NCI-H1930 (cell line): Measurements from ENCODE around the gene MYRF.

Source experiments
- DNase-seq, 2 experiments: peaks; one replicate each; lab custom pipeline; 2025; lab: John Stamatoyannopoulos, UW

Gene MYRF

DNA sequence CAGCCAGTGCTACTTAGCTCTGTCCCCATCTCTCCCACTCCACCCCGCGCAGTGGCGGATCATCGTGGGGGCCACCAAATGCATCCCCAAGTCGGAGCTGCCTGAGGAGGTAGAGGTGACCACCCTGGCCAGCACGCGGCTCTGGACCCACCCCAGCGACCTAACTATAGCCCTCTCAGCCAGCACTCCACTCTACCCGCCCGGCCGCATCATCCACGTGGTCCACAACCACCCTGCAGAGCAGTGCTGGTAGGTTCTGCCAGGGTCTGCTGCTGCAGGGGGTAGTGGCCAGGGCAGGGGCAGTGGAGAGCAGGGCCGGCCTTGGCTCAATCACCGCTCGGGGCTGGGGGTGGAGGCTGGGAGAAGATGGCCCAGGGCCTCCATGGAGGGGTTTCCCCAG, 13.0 kb upstream of the MYRF start:
- no peak for DNase-seq

DNA sequence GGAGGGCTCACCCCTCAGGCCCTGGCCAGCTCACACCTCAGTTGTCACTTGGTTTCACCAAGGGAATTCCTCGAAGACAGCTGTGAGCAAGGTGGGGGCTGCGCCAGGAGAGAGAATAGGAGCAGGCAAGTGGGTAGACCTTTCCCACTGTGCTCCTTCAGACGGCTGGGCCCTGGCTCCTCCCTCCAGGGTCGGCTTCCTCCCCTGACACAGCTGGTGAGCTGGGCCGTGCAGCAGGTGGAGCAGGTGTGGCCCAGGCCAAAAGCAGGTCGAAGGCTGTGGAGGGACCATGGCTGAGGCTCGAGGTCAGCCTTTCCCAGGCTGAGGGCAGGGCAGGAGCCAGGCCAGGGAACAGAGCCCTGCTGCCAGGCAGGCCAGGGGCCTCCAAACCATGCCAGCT, 12.5 kb upstream of the MYRF start:
- no peak for DNase-seq

DNA sequence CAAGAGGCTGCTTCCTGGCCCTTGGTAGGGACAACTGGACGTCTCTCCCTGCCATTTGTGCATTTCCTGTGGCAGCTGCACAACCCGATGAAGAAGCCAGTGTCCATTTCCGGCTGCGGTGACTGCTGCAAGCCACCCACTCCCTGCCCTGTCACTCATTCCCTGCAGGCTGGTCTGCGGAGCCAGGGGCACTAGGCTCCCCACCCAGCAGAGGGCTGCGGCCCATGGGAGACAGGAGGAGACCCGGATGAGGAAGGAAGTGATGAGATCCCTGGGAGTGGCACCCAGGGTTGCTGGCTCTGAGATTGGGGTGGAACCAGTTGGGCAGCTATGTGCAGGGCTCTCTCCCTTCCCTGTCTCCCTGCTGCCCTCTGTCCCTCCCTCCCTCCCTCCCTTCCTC, 10.0 kb upstream of the MYRF start:
- no peak for DNase-seq

DNA sequence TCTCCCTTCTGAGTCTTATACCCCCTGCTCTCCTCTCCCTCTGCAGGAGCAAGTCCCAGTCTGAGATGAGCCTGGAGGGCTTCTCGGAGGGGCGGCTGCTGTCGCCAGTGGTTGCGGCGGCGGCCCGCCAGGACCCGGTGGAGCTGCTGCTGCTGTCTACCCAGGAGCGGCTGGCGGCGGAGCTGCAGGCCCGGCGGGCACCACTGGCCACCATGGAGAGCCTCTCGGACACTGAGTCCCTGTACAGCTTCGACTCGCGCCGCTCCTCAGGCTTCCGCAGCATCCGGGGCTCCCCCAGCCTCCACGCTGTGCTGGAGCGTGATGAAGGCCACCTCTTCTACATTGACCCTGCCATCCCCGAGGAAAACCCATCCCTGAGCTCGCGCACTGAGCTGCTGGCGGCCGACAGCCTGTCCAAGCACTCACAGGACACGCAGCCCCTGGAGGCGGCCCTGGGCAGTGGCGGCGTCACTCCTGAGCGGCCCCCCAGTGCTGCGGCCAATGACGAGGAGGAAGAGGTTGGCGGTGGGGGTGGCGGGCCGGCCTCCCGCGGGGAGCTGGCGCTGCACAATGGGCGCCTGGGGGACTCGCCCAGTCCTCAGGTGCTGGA, 8.8 kb upstream of the MYRF start:
- DNase-seq = no peak

DNA sequence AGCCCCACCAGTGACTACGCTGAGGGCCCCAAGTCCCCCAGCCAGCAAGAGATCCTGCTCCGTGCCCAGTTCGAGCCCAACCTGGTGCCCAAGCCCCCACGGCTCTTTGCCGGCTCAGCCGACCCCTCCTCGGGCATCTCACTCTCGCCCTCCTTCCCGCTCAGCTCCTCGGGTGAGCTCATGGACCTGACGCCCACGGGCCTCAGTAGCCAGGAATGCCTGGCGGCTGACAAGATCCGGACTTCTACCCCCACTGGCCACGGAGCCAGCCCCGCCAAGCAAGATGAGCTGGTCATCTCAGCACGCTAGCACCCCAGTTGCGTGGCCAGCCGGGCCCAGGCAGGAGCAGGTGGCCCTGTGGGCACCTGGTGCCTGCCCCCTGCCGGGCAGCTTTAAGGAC, 8.3 kb upstream of the MYRF start:
- no peak for DNase-seq

DNA sequence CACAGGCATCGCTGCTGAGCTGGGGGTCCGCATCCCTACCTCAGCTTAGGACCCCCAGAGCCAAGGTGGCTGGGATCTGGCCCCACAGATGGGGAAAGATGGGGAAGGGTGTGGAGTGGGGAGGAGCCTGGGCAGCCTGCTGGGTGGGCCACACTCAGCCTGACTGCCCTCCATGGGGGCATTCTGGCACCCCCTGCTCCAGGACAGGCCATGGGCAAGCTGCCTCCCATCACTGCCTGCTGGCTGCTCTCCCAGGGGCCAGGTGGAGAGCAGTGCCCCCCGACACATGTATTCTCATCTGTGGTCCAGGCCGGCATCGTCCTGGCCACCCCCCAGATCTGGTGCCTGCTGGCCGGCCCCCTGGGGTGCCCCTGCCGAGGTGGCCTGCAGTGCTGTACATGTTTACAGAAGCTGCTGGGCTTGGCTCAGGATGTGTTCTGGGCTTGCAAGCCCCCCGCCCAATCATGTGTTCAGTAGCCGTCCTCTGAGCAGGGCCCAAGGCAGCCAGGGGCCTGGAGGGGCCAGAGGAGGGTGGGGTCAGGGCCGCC, 7.8 kb upstream of the MYRF start:
- no peak for DNase-seq

DNA sequence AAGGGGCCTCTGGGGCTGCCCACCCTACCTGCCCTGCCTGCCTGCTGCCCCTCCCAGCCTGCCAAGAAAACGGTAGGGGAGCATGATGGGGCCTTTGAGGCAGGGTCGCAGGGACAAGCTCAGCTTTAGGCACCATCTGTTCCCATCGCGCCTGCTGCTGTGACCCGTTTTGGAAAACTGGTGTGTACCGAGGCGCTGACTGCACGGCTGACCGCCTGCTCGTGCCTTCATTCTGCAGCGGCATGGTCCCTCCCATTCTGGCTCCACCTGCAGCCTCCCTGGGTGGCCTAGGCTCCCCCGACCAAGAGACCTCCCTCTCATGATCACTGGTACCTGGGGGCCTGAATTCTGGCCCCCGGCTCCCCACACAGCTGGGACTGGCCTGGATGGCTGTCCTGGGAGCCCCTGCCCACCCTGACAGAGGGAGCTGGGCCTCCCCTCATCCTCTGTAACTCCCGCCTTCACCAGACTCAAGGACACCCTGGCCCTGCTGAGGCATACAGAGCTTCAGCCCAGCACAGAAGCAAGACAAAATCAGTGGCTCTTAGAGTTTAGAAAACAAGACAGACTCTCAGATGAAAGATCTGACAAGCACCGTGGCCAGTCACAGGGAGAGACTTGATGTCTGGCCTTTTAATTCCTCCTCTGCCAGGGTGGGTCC, 6.5 kb upstream of the MYRF start:
- DNase-seq = no peak

DNA sequence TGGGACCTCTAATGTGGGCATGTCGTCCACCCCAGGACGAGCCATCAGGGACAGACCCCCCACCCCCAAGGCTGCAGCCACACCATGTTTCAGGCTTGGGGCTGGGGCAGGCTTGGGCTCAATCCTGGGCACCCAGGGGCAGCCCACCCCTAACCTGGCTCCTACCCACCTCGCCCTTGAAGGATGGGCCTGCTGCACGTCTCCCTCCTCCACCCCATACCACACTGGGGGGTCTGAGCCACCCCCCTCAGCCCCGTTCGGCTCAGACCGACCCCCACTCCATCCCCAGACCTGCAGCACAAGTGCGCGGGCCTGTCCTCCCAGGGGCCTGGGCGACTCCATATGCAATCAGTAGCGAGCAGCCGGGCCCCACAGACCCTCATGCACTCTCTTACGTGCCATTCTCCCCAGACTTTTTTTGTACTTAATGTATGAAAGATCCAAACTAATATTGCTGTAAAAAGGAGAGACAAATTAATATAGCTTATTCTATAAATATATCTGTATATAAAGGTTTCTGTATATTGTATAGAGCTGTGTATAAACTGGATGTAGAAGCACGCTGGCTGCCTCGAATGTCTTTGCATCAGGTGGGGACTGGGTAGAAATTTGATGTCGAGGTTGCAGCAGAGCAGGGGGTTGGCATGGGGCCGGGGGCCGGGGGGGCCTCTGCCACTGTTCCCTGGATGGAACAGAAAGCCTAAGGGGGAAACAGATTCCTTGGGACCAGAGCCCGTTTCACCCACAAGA, 5.8 kb upstream of the MYRF start:
- no peak for DNase-seq

DNA sequence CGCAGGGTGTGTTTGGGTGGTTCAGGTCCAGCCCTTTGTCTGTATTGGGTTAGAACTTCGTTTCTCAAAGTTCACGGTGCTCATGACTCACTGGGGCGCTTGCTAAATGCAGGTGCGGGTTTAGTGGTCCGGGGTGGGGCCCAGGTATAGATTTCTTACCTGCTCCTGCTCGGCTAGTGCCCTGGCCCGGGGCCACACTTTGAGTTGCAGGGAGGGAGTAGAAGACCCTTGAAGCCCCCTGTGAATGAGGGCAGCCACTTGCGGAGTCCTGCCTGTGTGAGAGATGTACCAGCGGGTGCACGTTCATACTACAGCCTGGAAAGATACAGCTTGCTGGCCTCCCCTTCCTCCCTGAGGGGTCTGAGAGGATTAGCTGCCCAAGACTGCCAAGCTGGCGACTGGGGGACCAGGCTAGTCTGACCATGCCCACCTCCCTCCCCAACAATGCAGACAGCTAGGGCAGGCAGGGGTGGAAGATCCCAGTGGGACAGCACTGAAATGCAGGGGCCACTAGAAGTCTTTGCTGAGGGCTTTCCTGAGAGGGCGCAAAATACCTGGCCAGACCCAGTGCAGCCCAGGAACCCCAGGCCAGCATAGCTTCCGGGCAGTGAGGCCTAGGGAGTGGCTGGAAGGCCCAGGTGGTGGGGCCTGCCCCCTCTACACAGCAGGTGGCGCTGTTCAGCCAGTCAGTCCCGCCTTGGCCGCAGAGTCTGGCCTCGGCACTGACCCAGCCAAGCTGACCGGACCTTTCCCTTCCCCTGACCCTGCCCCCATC, 5.1 kb upstream of the MYRF start:
- DNase-seq = peak in 1 of 2 experiments; percentile 44

DNA sequence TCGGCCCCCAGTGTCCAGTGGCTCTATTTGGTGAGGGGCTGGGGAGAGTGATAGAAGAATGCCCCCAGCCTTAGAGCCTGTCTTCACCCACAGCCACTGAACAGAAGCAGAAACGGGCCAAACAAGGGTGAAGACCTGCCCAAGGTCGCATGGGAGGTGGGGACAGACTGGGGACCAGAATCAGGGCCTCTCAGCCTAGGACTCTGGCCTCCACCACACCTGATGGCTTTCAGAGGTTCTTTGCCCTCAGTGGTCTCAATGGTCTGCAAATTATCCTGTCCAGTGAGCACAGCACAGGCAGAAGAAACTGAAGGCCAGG, 4.5 kb upstream of the MYRF start:
- DNase-seq = no peak

DNA sequence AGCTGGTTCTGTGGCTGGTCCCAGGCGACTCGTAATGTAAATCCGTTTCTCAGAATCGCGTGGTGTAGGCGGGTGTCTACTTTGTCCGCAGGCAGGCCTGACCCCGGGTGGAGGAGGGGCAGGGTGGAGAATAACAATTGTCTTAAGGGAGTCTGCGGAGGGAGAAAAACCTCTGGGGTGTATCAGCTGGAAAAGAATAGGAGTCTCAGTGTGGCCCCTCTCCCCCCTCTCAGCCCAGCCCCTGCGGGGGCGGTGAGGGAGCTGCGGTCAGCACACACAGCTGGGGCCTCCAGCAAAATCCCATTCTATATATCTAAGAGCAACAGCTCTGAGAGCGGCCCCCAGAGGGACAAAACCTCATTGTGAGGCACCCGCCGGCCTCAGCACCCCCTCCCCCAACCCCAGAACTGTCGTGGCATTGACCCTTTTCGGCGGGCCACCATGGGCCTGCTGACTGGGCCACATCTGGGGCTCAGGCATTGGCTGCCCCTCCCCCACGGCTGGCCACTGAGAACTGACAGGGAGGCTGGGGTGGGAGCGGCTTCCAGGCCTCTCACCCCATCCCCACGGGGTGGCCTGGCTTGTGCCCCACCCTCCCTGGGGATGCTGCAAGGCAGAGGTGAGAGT, 2.7 kb upstream of the MYRF start:
- no peak for DNase-seq

DNA sequence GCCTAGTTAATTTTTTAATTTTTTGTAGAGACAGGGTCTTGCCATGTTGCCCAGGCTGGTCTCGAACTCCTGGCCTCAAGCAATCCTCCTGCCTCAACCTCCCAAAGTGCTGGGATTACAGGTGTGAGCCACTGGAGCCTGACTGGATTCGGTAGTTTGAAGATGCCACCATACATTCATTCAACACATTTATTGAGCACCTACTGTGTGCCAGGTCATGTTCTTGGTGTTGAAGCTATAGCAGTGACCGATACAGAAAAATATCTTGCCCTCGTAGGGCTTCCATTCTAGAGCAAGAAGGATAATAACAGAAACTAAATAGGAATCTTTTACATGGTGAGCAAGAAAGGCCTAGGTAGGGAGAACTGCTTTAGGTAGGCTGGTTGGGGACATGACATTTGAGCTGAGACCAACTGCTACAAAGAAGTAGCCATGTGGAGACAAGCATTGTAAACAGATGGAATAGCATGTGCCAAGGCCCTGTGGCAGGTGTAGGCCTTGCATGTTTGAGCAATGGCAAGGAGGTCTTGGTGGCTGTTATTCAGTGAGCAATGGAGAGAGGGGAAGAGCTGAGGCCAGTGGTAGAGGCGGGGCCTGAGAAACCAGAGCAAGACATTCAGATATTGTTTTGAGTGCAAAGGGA, 1.7 kb upstream of the MYRF start:
- no peak for DNase-seq

DNA sequence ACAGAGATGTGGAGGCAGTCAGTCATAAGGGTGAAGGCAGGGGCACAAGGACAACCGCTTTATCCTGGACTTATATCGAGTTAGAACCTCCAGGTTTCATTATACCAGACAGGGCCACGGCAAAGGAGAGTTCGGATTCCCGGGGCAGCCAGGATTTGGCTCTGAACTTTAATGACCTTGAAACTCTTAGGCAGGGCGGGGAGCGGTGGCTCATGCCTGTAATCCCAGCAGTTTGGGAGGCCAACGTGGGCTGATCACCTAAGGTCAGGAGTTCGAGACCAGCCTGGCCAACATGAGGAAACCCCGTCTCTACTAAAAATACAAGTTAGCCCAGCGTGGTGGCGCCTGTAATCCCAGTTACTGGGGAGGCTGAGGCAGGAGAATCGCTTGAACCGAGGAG, 1.1 kb upstream of the MYRF start:
- no peak for DNase-seq

DNA sequence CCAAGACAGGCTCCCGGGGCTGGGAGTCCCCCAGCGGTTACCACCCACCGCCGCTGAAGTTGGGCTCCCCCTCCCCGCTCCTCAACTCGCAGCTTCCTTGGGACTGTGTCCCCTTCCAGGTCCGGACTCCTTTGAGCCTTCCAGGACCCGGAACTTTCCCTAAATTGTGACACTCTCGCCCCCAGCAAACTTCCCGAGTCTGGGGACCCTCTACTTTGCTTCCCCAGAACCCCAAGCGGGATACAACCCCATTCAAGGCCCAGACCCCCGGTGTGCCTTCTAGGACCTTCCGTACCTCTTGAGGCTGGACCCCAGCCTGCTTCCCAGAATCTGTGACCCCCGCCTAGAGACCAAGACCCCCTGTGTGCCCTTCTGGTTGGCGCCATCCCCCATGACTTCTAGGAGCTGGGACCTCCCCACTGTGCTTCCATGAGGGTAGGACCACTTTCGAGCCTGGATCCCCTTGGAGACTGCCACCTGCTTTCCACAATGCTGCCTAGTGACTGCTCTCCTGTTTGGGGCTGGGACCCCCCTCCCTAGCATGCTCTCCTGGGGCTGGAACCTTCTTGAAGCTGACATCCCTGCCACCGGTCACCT, 587 bp downstream of the MYRF start:
- DNase-seq = no peak

DNA sequence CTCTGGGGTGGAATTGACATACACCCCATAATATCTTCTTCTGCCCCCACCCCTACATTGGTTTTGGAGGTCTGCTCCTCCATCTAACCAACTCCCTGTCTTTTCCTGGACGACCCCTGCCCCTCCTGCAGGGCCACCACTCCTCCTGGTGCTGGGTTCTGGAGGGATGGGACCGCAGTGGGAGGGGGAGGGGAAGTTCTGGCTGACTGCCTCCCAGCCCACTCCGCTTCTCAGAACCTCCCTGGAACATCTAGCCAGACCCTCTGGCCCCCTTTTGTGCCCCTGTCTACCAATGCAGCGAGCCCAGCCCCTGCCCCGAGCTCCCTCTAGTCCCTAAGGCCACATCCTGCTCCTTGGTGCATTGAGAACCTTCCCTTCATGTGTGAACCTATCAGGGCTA, 1.2 kb downstream of the MYRF start:
- no peak for DNase-seq

DNA sequence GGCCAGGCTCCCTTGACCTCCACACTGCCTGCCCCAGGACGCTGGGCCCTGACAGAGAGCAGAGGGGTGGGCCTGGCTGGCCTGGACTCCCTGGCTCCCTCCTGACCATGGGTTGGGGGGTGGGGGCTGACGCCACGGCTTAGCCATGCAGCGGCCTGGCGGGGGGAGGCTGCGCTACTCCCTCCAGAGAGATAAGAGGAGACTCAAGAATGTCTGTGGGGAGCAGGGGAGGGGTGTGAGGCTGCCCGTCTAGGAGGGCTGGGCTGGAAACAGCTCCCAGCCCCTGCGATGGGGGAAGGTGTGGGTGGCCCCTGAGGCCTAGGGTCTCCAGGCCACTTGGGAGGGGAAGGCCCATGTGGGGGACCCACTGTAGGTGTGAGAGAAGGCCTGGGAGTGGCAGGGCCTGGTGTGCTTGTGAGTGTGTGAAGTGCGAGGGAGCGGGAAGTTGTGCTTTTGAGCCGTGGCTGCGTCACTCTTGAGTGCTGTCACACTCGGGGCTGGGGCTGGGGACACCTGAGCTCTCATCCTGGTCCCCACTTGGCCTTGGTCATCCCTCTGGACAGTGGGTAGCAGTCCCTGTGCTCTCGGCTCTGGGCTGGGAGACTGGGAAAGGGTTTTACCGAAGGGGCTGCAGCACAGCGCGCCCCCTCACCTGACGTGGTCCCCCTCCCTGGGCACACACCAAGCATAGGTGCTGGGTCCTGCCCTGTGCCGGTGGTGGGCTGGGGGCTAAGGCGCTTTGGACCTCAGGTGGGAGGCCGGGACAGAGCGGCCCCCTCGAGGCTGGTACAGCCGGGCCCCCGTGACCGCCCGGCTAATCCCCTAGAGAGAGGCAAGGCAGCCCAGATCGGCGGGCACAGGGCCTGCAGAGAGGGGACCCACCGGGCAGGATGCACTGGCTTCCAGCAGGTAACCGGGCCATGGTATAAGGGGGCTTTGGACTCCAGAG, 2.4 kb downstream of the MYRF start:
- no peak for DNase-seq

DNA sequence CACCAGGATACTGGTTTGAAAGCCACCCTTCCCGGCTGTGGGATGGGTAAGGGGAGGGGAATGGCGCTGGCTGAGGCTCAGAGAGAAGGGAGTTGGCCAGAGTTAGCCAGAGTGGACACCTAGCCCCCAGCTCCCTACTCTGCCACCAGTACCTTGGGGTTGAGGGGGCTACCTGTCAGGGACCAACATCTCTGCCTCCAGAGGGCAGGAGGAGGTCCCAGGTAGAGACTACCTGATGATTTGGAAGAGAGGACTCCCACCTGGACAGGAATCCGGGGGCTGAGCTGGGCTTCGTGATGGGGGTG, 3.7 kb downstream of the MYRF start:
- no peak for DNase-seq

DNA sequence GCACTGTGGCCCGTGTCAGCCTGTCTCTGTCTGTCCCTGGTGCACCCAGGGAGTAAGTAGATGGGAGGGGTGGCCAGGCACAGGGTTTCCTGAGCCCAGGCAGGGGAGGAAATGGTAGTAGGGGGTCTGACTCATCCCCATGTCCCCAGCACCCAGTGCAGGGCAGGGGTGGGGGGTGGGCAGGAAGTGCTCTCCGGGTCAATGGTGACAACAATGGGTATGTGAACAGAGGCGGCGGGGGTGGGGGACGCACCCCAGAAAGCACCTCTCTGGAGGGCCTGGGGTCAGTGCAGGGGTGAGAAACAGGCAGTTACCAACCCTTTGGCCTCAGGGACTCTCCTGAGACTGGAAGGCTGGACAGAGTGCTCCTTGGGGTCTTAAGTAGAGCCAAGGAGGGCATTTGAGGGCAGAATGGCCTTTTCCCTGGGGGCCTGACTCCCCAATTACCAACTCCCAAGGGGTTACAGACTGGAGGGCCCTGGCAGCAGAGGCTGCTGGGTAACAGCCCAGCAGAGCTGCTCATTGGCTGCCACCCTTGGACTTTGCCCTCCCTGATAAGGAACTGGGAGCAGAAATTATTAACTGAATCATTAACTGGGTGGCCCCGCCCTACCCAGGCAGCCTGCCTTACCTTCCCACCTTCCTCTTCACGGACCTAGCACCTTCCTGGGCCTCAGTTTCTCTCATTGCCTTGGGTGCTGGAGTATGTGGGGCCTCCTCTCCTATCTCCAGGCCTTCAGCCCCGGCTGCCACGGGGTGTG, 4.2 kb downstream of the MYRF start:
- DNase-seq = no peak

DNA sequence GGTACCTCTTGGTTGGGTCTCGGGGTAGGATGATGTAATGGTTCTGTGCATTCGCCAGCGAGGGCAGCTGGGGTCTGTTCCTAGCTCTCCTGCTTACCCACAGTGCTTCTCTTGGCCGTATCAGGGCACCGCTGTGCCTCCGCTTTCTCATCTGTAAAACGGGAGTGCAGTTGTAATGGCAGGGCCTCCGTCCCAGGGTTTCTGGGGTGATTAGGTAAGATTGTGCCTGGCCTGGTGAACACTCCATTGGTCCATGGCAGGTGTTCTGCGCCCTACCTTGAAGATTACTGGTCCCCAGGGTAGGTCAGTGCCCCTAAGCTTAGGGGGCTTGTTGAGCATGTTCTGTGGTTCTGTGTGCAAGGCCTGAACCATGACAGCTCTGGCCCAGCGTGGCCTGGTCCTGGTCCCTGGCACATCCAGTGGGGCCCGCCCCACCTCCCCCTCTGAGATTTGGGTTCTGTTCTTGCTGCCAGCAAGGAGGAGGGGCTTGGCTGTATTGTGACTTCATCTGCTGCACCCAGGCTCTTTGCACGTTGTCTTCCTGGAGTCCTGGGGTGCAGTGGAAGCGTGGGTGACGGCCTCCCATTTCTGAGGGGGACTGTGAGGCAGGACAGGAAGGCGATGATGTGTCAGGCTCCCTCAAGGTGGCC, 4.9 kb downstream of the MYRF start:
- no peak for DNase-seq
